NK-92 (cell line): ENCODE data around the gene ADCY6.

Experiments used
- DNase-seq: peaks from one replicate; lab custom pipeline; 2025; ENCODE audit not compliant: unreplicated experiment; lab: John Stamatoyannopoulos, UW

Gene ADCY6

DNA sequence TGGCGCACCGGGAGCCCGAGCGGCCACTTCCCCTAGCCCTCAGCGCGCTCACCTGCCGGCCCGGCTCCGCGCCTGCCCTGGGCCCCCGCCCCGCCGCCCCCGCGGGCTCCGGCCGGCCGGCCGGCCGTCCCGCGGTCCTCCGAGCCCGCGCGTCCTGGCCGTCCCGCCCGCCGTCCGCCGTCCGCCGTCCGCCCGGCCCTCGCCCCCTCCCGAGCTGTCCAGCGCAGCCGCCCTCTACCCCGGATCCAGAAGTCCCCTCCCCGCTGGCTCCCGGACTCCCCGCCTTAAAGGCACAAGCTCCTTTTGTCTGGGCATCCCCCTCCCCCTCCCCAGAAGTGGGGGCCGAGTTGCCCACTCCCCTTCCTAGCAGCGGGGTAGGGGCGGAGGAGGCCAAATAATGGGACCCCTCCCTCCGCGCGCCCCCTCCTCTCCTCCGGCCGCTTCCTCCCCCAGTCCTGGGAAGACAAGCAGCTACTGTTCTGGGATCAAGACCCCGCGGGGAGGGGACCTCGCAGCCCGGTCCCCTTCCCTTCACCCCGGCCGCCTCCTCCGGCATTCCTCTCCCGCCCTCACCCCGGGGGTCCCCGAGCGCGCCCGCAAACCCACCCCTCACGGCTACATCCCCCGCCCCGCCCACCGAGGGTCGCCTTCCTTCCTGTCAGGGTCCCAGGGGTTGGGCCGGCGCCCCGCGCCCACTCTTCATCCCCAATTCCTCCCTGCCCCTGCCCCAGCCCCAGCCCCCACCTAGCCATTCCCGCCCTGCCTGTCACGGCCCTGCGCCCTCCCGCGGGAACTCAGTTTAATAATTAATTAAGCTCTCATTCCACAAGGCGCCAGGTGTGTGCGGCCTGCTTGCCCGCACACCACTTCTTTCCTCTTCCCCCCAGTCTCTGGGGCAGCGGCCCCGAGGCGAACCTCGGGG, at the start of gene ADCY6:
Gene ADCY6 (minus strand): TSS at position 236 of the 922 bp plus-strand sequence. CDS start 5,655 bp downstream, outside the sequence.
- DNase-seq, result no peak

DNA sequence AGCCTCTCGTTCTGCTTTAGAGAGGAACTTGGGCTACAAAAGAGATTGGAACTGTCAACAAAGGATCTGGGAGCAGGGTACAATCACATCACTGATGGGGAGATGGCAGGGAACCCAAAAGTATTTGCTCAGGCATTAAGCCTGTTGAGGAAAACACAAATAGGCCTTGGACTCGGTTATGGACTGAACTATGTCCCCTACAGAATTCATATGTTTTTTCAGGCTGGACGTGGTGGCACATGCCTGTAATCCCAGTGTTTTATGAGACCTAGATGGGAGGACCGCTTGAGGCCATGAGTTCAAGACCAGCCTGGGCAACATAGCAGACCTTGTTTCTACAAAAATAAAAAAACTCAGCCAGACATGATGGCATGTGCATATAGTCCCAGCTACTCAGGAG, 49.2 kb upstream of the ADCY6 start:
- DNase-seq, result no peak

DNA sequence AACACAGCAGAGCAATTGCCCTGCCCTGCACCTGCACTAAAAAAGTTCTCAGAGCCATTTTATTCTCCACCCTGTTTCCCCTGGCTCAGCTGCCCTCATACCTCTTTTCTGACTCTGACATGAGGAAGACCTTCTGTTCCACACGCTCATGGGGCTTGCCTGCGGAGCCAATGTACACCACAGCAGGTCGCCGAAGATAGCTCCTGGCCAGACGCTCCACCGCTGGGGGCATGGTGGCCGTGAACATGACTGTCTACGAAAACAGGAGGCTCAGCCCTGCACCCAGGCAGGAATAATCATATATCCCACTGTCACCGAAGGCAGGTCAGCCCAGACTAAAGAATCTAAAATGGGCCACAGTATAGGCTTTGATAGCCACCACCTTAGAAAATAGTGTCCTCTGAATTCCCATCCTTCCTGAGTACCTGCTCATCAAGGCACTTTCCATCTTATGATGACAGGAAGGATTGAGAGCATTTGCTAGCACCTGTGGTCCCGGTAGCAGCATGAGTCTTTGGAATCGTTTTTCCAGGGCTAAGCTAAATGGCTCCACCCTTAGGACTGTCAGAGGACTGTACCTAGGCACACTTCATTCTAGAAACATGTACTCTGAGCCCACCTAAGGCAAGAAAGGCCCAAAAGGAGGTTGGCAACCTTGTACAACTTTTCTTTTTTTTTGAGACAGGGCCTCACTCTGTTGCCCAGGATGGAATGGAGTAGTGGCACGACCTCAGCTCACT, 43.6 kb upstream of the ADCY6 start:
- DNase-seq, result no peak

DNA sequence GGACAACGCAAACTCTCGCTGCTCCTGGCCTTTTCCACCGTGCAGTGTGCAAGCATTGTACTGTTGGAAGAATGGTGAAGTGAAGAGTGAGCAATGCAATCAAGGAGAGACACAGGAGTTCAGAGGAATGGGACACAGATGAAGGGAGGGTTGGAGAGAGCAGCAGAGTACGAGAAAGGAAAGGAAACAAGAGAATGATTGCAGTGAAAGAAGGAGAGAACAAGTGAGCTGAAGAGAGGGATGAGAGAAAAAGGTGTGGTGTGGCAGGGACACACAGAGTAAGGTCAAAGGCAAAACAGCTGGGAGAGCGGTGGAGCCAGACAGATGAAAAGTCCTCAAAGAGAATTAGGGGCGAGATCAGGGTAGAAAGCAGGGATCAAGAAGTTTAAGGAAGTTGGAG, 42.4 kb upstream of the ADCY6 start:
- DNase-seq, result no peak

DNA sequence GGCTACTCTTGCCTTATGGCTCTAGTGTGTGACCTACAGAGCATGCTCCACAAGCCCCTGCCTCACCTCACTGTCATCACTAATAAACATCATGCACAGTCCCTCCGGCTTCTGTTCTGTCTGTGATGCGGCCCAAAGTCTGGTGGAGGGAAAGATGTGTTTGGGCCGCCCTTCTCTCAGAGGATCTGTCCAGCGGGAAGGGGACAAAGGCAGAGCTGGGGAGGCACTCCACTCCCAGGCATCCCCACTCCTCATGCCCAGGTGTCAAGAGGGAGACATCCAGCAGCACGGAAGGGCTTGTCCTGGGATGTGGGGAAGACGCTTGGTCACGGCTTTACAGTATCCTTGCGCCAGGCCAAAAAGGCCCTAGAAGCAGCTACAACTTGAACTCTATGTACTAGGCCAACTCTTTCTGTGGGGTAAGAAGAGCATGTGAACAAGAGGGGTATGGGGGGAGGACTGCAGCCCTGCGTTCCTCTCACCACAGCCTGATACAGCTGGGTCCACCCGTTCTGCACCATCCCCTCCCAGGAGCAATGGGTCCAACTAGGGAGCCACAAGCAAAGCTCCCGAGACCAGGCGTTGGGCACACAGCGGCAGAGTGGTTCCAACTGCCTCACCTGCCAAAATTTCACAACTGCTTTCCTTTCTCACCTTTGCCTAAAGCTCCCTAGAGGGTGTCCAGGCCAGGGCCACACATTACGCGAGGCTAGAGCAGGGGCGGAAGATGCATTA, 40.1 kb upstream of the ADCY6 start:
- DNase-seq, result no peak

DNA sequence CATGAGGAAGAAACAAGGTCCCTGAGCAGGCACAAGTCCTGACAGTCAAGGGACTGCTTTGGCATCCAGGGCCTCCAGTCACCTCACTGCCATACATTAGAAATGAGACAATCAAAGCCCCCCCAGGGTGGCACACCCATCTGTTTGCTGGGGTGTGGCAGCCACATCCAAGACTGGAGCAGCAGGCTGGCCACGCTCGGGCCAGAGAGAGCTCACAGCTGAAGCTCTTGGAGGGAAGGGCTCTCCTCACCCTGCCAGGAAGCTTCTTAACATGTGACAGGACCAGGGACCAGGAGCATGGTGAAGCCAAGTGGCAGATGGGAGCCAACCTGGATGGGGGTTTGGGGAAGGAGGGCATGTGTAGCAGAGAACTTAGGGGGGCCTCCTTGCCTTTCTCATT, 39.4 kb upstream of the ADCY6 start:
- DNase-seq, result no peak

DNA sequence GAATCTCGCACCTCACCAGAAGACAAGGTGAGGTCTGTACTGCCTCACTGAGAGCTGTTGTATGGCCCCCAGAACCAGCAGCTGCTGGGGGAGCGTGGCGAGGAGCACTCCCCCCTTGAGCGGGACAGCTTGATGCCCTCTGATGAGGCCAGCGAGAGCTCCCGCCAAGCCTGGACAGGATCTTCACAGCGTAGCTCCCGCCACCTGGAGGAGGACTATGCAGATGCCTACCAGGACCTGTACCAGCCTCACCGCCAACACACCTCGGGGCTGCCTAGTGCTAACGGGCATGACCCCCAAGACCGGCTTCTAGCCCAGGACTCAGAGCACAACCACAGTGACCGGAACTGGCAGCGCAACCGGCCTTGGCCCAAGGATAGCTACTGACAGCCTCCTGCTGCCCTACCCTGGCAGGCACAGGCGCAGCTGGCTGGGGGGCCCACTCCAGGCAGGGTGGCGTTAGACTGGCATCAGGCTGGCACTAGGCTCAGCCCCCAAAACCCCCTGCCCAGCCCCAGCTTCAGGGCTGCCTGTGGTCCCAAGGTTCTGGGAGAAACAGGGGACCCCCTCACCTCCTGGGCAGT, 38.7 kb upstream of the ADCY6 start:
- DNase-seq, result no peak

DNA sequence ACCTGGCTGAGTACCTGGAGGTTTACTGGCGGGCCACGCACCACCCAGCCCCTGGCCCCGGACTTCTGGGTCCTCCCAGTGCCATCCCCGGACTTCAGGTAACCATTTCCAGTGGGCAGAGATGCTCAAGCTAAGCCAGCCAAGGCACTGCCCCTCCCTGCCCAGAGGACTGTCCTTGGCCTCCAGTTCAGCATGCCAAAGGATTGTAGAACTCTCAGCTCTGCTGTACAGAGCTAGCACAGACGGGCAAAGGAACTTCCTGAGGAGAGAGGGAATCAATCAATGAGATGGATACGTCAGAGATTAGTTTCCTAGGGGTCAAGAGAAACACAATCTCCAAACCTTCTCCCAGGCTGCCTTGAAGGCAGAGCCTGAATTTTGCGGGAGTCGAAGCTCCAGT, 38.1 kb upstream of the ADCY6 start:
- DNase-seq, result no peak

DNA sequence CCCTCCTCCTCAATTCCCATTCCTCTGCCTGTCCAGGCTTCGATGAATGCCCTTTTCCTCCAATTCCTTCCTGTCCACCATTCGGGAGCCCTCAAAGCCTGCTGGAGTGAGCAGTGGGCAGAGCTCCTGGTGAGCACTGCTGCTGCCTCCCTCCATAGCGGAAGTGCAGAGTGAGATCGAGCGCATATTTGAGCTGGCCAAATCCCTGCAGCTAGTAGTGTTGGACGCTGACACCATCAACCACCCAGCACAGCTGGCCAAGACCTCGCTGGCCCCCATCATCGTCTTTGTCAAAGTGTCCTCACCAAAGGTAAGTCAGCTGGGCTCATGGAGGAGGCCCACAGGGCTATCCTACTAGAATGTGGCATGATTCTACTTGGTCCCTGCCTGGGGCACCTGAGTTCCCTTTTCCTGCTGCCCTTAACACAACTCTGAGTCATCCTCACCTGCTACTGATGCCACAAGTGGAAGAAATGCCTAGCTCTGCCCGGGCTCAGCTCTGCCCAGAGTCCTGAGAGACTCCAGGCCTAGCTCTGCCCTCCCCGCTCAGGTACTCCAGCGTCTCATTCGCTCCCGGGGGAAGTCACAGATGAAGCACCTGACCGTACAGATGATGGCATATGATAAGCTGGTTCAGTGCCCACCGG, 37.4 kb upstream of the ADCY6 start:
- no peak for DNase-seq

DNA sequence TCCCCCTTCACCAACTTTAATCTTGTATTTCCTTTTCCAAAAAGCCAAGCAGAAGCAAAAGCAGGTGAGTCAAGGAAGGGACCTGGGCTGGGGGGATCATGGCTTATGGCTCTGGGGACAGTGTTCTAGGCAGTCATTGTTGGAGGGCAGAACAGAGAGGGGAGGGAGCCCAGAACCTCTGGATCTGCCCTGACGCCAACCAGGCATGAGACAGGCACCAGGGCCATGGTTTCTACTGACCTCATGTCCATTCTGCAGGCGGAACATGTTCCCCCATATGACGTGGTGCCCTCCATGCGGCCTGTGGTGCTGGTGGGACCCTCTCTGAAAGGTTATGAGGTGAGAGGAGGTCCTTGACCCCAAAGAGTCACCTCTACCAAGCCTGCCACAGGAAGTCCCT, 36.0 kb upstream of the ADCY6 start:
- DNase-seq, result no peak

DNA sequence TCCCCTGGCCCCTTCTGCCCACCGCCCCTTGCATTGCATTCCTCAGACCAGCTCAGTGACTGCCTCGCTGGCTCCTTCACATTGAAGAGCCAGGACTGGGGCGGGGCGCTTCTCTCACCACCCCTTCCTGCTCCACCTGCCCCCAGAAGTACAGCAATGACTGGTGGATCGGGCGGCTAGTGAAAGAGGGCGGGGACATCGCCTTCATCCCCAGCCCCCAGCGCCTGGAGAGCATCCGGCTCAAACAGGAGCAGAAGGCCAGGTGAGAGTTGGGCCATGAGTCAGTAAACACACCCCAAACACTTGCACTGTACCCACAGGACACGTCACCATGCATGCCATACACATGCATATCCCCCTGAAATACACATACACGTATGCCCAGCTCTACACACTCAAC, 35.2 kb upstream of the ADCY6 start:
- no peak for DNase-seq

DNA sequence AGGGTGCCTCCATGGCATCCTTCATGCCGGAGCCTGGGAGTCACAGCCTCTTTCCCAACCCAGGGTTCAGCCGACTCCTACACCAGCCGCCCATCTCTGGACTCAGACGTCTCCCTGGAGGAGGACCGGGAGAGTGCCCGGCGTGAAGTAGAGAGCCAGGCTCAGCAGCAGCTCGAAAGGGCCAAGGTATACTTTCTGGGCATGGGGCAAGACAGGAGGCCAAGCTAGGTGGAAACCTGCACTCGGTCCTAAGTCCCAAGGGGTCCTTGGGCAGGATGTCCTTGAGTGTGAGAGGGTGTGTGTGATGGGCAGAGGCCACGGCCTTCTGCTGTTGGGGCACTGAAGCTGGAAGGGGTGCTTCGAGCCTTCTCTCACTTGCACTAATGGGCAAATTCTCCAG, 34.4 kb upstream of the ADCY6 start:
- no peak for DNase-seq

DNA sequence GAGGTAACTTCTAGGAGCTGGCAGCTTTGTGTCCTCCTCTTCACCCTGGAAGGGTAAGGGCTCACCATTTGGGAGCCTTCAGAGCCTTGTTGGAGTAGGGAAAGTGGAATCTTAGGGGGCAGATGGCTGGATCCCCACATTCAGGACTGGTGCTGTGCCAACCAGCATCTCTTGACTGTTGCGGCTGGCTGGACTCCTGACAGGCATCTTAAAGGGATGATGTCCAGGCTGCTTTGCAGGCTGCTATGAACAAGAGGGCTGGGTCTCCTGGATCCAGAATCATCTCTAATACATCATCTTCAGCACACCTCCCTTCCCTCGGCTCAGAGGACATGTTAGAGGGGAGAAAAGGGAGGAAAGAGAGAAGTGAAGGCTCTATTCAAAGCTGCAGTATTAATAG, 33.8 kb upstream of the ADCY6 start:
- DNase-seq, result no peak

DNA sequence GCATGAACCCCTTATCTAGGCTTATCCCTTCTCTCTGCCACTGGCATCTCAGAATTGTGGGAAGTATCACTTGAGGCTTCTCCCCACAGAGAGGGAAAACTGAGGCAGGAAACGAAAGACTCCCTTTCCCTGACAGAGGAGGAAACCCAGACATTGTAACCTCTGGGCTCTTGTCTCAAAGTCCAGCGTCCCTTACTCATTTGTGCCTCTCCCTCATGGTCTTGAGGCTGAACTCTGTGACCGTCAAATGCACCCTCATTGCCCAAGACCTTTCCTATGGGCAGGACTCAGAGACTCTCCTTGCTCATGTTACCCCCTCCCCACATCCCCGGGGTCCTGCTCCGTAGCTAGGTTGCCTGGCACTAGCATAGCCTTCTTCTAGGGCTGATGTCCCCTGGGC, 33.2 kb upstream of the ADCY6 start:
- no peak for DNase-seq

DNA sequence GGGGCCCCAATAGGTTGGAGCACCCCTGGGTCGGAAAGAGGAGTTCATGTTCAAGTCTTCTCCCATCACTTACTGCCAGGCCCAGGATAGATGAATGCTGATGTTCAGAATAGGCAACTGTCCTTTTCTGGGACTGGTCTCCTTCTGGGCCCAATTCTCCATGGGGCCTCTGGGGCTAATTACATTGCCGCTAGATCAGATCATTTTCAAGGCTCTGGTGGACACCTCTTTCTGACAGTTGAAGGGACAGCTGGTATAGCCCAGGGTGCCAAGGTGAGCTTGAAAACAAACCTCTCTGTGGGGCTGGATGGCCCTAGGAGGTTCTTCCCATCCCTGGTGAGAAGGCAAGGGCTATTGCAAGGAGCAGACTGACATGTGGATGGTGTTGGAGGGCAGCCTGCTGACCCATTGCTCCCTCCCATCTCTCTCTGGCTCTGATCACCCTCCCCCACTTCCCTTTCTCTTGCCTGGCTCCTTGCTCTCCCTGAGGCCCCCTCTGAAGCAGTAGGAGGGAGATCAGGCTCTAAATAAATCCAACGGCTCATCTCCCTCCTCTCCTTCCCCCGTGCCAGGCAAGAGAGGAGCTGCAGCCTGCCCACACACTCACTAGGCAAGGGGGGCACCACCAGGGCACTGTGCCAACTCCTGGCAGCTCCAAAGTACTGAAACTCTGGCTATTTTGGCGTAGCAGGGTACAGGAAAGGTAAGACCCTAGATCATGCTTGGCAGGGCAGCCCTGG, 31.3 kb upstream of the ADCY6 start:
- DNase-seq, result no peak

DNA sequence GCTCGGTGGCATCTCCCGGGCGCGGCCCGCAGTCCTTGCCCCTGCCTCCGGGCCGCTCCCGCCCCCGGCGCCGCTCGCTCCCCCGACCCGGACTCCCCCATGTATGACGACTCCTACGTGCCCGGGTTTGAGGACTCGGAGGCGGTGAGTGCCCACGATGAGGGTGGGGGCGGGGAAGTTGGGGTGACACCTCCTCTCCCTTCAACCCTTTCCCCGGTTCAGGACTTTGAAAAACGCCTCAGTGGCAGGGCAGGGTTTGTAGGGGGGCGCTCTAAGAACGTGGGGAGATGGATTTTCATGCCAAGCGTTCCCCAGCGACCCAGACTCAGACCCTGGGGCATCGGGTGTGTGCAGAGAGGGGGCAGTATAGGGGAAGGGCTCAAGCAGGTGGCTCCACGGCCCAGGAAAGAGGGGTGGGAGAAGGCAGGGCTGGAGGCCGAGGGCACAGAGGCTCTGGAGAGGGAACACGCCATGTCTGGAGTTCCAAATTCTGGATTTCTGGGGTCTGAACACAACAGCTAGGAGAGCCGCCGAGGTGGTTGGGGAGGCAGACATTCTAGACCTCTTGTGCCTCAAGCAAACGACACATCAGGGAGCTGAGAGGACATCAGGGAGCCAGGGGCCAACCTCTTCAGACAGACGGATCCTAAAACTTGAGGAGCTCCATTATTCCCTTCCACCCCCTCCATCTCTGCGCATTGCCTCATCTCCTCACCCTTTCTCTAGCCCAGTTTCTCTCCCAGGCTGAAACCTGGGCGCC, 30.1 kb upstream of the ADCY6 start:
- no peak for DNase-seq

DNA sequence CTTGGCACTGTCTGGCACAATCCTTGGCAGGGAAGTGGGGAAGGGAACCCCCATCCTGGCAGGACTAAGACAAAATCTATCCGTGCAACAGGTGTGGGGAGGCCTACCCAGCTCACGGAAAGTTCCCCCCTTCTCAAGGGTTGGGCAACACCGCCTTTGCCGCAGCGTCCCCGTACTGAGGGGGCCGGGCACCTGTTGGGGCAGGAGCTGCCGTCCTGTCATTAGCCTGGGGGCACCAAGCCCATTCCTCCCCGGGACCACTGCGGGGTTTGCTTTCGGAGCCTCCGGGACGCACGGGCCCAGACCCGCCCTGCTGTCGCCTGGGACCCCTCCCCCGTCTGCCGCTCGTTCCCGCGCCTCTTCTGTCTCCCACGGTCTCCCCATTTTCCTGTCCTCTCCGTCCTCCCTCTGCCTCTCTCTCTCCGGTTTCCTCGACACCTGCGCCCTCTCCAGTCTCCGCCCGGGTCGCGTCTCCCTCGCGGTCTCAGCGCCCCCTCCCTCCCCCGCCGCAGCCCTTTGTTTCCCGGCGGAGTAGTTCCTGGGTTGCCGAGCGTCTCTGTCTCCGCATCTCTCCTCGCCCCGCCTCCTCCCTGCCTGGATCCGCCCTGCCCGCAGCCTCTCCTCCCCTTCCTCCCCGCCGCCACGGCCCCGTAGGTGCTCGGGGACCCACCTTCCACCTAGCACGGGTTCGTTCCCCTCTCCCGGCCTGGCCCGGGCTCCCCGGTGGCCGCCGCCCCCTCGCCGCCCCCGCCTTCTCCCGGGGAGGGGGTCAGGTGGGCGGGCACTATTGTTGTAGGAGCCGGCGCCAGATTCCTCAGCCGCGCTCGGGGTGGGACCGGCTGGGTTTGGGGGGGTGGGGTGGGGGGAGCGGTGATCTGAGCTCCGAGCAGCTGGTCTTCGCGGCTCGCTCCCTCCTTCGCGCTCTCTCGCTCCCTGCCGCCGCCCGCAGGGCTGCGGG, 29.3 kb upstream of the ADCY6 start, which contains the start of gene CACNB3:
Gene CACNB3 (plus strand): TSS at position 624 of the 958 bp plus-strand sequence. CDS start 434 bp downstream, outside the sequence.
- DNase-seq, result no peak
